Breast epithelium (tissue), 4 donors: Measurements from ENCODE around the gene MTUS2. TPM values are rescaled to one million over a fixed set of nuclear protein-coding genes. Genes with fewer than 3 reads are reported as not detected.

Source experiments
- DNase-seq, 2 donors: peaks; one replicate each; pipeline ENCODE4 v3.0.0-alpha.2; 2019; ENCODE audit warnings: low spot score in 2 of 2
- H3K27ac ChIP-seq, 2 donors: fragments of 200-600 bp; sonication (generic) in 1 of 2; one replicate each; pipeline ENCODE4 v1.5.1; 2016 to 2019; ENCODE audit warnings: mild to moderate bottlenecking in 1 of 2
- H3K27me3 ChIP-seq, 2 donors: fragments of 200-600 bp; sonication (generic) in 1 of 2; one replicate each; pipeline versions ENCODE4 v1.5.1 to v1.6.0; 2017 to 2019; ENCODE audit warnings: control low read depth in 1 of 2, mild to moderate bottlenecking in 1 of 2
- H3K36me3 ChIP-seq: fragments of 200-600 bp; one replicate; pipeline ENCODE4 v1.5.1; 2019
- H3K4me1 ChIP-seq, 2 donors: fragments of 200-600 bp; sonication (generic); one replicate each; pipeline ENCODE4 v1.5.1; 2016 to 2019; ENCODE audit warnings: control low read depth in 1 of 2
- H3K4me3 ChIP-seq, 3 donors: fragments of 200-600 bp; sonication (generic); 1 replicate in 2 of 3; 2 replicates in 1 of 3; pipeline ENCODE4 v1.5.1; 2016 to 2019; ENCODE audit warnings: mild to moderate bottlenecking in 3 of 3, moderate library complexity in 2 of 3
- H3K9me3 ChIP-seq, 2 donors: fragments of 200-600 bp; sonication (generic) in 1 of 2; one replicate each; pipeline ENCODE4 v1.5.1; 2016 to 2019; ENCODE audit warnings: control low read depth in 1 of 2
- CTCF ChIP-seq, 3 donors: fragments of 450-650 bp; IDR thresholded peaks; one replicate each; pipeline ENCODE4 v1.5.1; 2016 to 2017; ENCODE audit warnings: antibody characterized with exemption in 3 of 3, mild to moderate bottlenecking in 3 of 3, moderate library complexity in 3 of 3
- POLR2A ChIP-seq: fragments of 450-650 bp; IDR thresholded peaks from one replicate; pipeline ENCODE4 v1.6.1; 2016; ENCODE audit warnings: antibody characterized with exemption, mild to moderate bottlenecking, moderate library complexity
- POLR2AphosphoS5 ChIP-seq, 3 donors: sonication (generic); formaldehyde crosslinking; IDR thresholded peaks; one replicate each; pipeline ENCODE4 v1.6.1; 2017; ENCODE audit warnings: antibody characterized with exemption in 3 of 3
- intact Hi-C: fragments of 100-400 bp; cut with DNase I; formaldehyde crosslinking; loops from one replicate; pipeline ENCODE4 v1.15.1; 2023; ENCODE audit warnings: low total_unique reads
- total RNA-seq, 3 donors: library from RNA; depleted of rRNA; stranded (reverse); fragments of >200 nt; gene quantifications; one replicate each; pipeline ENCODE4 v1.1.0, GENCODE V29; 2016

MTUS2 gene
- total RNA-seq, 3 donors from 2014 or later, result under 0.01 to 1.0 TPM; not detected in 1

GRCh38 chr13:29101409-29101808 lies 281.3 kb downstream of the MTUS2 start:
- no peaks in the 10 kb centered on the region for H3K9me3 ChIP-seq
- intact Hi-C loops, result no loop called here
- no peaks in the 10 kb centered on the region for H3K27me3 ChIP-seq
- no peak overlapping the region for H3K27ac ChIP-seq
- no peaks in the 10 kb centered on the region for H3K36me3 ChIP-seq
- H3K4me1 ChIP-seq, result no peaks in the 10 kb centered on the region
- DNase-seq, result no peak
- TF ChIP-seq POLR2AphosphoS5 (IDR thresholded peaks at IDR 0.05) (no peak), POLR2A (no peak), CTCF (IDR thresholded peaks at IDR 0.05) (no peak)
- no peak overlapping the region for H3K4me3 ChIP-seq

GRCh38 chr13:29101905-29102304 lies 281.8 kb downstream of the MTUS2 start:
- TF ChIP-seq POLR2AphosphoS5 (IDR thresholded peaks at IDR 0.05) (no peak), CTCF (IDR thresholded peaks at IDR 0.05) (no peak), POLR2A (no peak)
- H3K4me1 ChIP-seq, result no peaks in the 10 kb centered on the region
- no peaks in the 10 kb centered on the region for H3K36me3 ChIP-seq
- no peak overlapping the region for H3K27ac ChIP-seq
- H3K4me3 ChIP-seq, result no peak overlapping the region
- no peaks in the 10 kb centered on the region for H3K27me3 ChIP-seq
- DNase-seq, result no peak
- no peaks in the 10 kb centered on the region for H3K9me3 ChIP-seq
- intact Hi-C loops, result no loop called here

- Histone ChIP-seq H3K27me3 (no peaks in the 10 kb centered on the region), H3K27ac (no peak overlapping the region), H3K9me3 (no peaks in the 10 kb centered on the region), H3K36me3 (no peaks in the 10 kb centered on the region), H3K4me1 (no peaks in the 10 kb centered on the region), H3K4me3 (no peak overlapping the region)
- no peak for TF ChIP-seq CTCF (IDR thresholded peaks at IDR 0.05)
- no peak for TF ChIP-seq POLR2AphosphoS5 (IDR thresholded peaks at IDR 0.05)
- no peak for TF ChIP-seq POLR2A
- intact Hi-C loops, result no loop called here
- DNase-seq, result no peak
Measured at GRCh38 chr13:29103065-29103800, 283.1 kb downstream of the MTUS2 start.

GRCh38 chr13:29104461-29104860 lies 284.3 kb downstream of the MTUS2 start:
- DNase-seq, result no peak
- no peak for TF ChIP-seq CTCF (IDR thresholded peaks at IDR 0.05)
- no peak for TF ChIP-seq POLR2A
- no peak for TF ChIP-seq POLR2AphosphoS5 (IDR thresholded peaks at IDR 0.05)
- no peak overlapping the region for H3K27ac ChIP-seq
- H3K9me3 ChIP-seq, result no peaks in the 10 kb centered on the region
- H3K27me3 ChIP-seq, result no peaks in the 10 kb centered on the region
- intact Hi-C loops, result no loop called here
- no peaks in the 10 kb centered on the region for H3K4me1 ChIP-seq
- H3K4me3 ChIP-seq, result no peak overlapping the region
- H3K36me3 ChIP-seq, result no peaks in the 10 kb centered on the region

GRCh38 chr13:29105779-29106178 lies 285.6 kb downstream of the MTUS2 start:
- Histone ChIP-seq H3K27ac (no peak overlapping the region), H3K9me3 (no peaks in the 10 kb centered on the region), H3K4me1 (no peaks in the 10 kb centered on the region), H3K4me3 (no peak overlapping the region), H3K36me3 (no peaks in the 10 kb centered on the region), H3K27me3 (no peaks in the 10 kb centered on the region)
- no peak for DNase-seq
- TF ChIP-seq CTCF (IDR thresholded peaks at IDR 0.05) (no peak), POLR2A (no peak), POLR2AphosphoS5 (IDR thresholded peaks at IDR 0.05) (no peak)
- intact Hi-C loops, result no loop called here
